Uterus (tissue), 4 donors: ENCODE data around the gene JPT2. TPM values are rescaled to one million over a fixed set of nuclear protein-coding genes. Genes with fewer than 3 reads are reported as not detected.

Experiments used
- DNase-seq, 2 donors: peaks; one replicate each; pipeline ENCODE4 v3.0.0-alpha.2; 2019 to 2020
- H3K27ac ChIP-seq, 2 donors: fragments of 200-600 bp; sonication (generic); 1 replicate in 1 of 2; 2 replicates in 1 of 2; pipeline ENCODE4 v1.5.1; 2016 to 2018
- H3K27me3 ChIP-seq, 2 donors: fragments of 200-600 bp; sonication (generic); one replicate each; pipeline ENCODE4 v1.5.1; 2018 to 2019; ENCODE audit warnings: control low read depth in 1 of 2
- H3K36me3 ChIP-seq, 2 donors: fragments of 200-600 bp; sonication (generic); one replicate each; pipeline ENCODE4 v1.5.1; 2019; ENCODE audit warnings: control low read depth in 1 of 2
- H3K4me1 ChIP-seq, 2 donors: fragments of 200-600 bp; sonication (generic); one replicate each; pipeline ENCODE4 v1.5.1; 2018 to 2019; ENCODE audit warnings: control low read depth in 1 of 2
- H3K4me3 ChIP-seq, 2 donors: fragments of 200-600 bp; sonication (generic); 1 replicate in 1 of 2; 2 replicates in 1 of 2; pipeline ENCODE4 v1.5.1; 2018 to 2019; ENCODE audit warnings: mild to moderate bottlenecking in 1 of 2
- H3K9me3 ChIP-seq, 2 donors: fragments of 200-600 bp; sonication (generic); one replicate each; pipeline ENCODE4 v1.5.1; 2019; ENCODE audit warnings: control low read depth in 1 of 2
- CTCF ChIP-seq, 4 experiments: fragments of 200-600 bp in 2 of 4; fragments of 450-650 bp in 2 of 4; sonication (generic) in 2 of 4; IDR thresholded peaks; one replicate each; pipeline ENCODE4 v1.5.1; 2016 to 2019; ENCODE audit warnings: antibody characterized with exemption in 4 of 4, mild to moderate bottlenecking in 2 of 4, moderate library complexity in 1 of 4
- POLR2A ChIP-seq, 2 donors: fragments of 450-650 bp; IDR thresholded peaks; one replicate each; pipeline ENCODE4 v1.6.1; 2016; ENCODE audit warnings: antibody characterized with exemption in 2 of 2, mild to moderate bottlenecking in 1 of 2, moderate library complexity in 1 of 2
- intact Hi-C: fragments of 100-400 bp; cut with DNase I; formaldehyde crosslinking; loops from one replicate; pipeline ENCODE4 v1.15.1; 2023; ENCODE audit warnings: low total_unique reads
- total RNA-seq, 4 donors: library from RNA; depleted of rRNA in 3 of 4; stranded (reverse); fragments of >200 nt in 3 of 4; gene quantifications; one replicate each; pipeline versions ENCODE4 v1.1.0 to v1.2.4, GENCODE V29; 2014 to 2023
- donor health status: DM: yes; HTN: yes; CAD: no.

The JPT2 gene
- total RNA-seq, 4 donors from 2014 or later, result 10.6 to 59.0 (median 39.6) TPM

- Histone ChIP-seq H3K27ac (no peak overlapping the region), H3K4me1 (no peaks in the 10 kb centered on the region), H3K27me3 (no peaks in the 10 kb centered on the region), H3K4me3 (no peak overlapping the region), H3K9me3 (no peaks in the 10 kb centered on the region), H3K36me3 (no peaks in the 10 kb centered on the region)
- no peak for TF ChIP-seq POLR2A (IDR thresholded peaks at IDR 0.05)
- TF ChIP-seq CTCF (IDR thresholded peaks at IDR 0.05), result no peak
- DNase-seq, result no peak
- intact Hi-C loops, result no loop called here
These were observed 56.0 kb downstream of the JPT2 start for GRCh38 chr16:1734123-1734522.

- no peaks in the 10 kb centered on the region for H3K36me3 ChIP-seq
- intact Hi-C loops, result no loop called here
These were observed 56.7 kb downstream of the JPT2 start for GRCh38 chr16:1734816-1735215.

GRCh38 chr16:1740234-1740633 lies 62.2 kb downstream of the JPT2 start:
- Histone ChIP-seq H3K27ac (no peak overlapping the region), H3K4me3 (no peak overlapping the region), H3K4me1 (no peaks in the 10 kb centered on the region), H3K9me3 (no peaks in the 10 kb centered on the region), H3K36me3 (no peaks in the 10 kb centered on the region), H3K27me3 (no peaks in the 10 kb centered on the region)
- TF ChIP-seq POLR2A (IDR thresholded peaks at IDR 0.05) (no peak), CTCF (IDR thresholded peaks at IDR 0.05) (no peak)
- intact Hi-C loops, result no loop called here
- DNase-seq, result no peak

More at GRCh38 chr16:1734816-1735215, 56.7 kb downstream of the JPT2 start:
- DNase-seq, result no peak
- TF ChIP-seq CTCF (IDR thresholded peaks at IDR 0.05) (no peak), POLR2A (IDR thresholded peaks at IDR 0.05) (no peak)
- Histone ChIP-seq H3K4me1 (no peaks in the 10 kb centered on the region), H3K4me3 (no peak overlapping the region), H3K9me3 (no peaks in the 10 kb centered on the region), H3K27me3 (no peaks in the 10 kb centered on the region), H3K27ac (no peak overlapping the region)

- Histone ChIP-seq H3K4me3 (no peak overlapping the region), H3K27ac (no peak overlapping the region), H3K9me3 (no peaks in the 10 kb centered on the region), H3K4me1 (no peaks in the 10 kb centered on the region), H3K36me3 (no peaks in the 10 kb centered on the region), H3K27me3 (no peaks in the 10 kb centered on the region)
- TF ChIP-seq POLR2A (IDR thresholded peaks at IDR 0.05), result no peak
- no peak for TF ChIP-seq CTCF (IDR thresholded peaks at IDR 0.05)
- no peak for DNase-seq
- intact Hi-C loops, result no loop called here
These were observed 62.9 kb downstream of the JPT2 start for GRCh38 chr16:1740781-1741490.

- TF ChIP-seq POLR2A (IDR thresholded peaks at IDR 0.05) (no peak), CTCF (IDR thresholded peaks at IDR 0.05) (no peak)
- H3K36me3 ChIP-seq, result no peaks in the 10 kb centered on the region
These were observed 63.6 kb downstream of the JPT2 start for GRCh38 chr16:1741553-1742165.

More at GRCh38 chr16:1741553-1742165, 63.6 kb downstream of the JPT2 start:
- no peaks in the 10 kb centered on the region for H3K4me1 ChIP-seq
- no peaks in the 10 kb centered on the region for H3K9me3 ChIP-seq
- H3K4me3 ChIP-seq, result no peak overlapping the region
- DNase-seq, result no peak
- intact Hi-C loops, result no loop called here
- no peaks in the 10 kb centered on the region for H3K27me3 ChIP-seq
- no peak overlapping the region for H3K27ac ChIP-seq
